UCSD-AML1 (cell line): Measurements from ENCODE around the gene SCN10A.

Experiments
- DNase-seq: peaks from one replicate; lab custom pipeline; 2025; ENCODE audit not compliant: unreplicated experiment; lab: John Stamatoyannopoulos, UW

Gene SCN10A

DNA sequence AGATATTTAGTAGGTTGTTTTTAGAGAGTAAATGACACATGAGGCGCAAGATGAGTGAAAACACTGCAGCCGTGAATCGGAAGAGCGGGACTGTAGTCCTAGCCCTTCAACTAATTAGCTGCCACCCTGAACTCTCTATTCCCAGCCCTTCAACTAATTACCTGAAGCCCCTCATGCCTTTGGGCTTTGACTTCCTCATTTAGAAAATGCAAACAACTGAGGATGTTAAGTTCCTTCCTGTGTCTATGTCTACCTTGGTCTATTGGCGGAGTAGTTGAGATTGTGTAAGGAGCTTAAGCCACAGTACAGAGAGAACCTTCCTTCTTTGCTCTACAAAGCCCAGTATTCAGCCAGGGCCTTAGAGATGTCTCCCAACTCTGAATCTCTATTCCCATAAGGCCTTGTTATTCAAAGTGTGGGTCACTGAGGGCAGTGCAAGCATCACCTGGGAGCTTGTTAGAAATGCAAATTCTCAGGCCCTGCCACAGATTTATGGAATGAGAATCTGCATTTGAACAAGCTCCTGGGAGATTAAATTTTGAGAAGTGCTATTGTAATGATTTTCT, 94.7 kb downstream of the SCN10A start:
- DNase-seq, result no peak

DNA sequence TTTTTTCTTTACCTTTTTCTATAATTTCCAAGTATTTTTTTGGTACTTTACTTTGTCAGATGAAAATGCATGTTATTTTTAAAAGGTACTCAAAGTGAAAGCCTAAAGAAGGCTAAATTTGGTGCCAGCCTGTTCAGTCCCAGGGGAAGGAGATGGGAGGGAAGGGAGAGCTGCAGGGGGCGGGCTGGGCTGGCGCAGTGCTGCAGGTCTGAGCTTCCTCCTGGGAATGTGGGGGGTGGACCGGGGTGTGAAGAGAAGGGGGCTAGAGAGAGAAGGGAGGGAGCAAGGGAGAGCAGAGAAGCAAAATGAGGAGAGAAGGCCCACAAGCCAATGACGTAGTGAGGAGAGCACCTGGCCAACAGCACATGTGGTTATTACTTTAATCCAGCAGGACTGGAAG, 95.6 kb downstream of the SCN10A start:
- no peak for DNase-seq

DNA sequence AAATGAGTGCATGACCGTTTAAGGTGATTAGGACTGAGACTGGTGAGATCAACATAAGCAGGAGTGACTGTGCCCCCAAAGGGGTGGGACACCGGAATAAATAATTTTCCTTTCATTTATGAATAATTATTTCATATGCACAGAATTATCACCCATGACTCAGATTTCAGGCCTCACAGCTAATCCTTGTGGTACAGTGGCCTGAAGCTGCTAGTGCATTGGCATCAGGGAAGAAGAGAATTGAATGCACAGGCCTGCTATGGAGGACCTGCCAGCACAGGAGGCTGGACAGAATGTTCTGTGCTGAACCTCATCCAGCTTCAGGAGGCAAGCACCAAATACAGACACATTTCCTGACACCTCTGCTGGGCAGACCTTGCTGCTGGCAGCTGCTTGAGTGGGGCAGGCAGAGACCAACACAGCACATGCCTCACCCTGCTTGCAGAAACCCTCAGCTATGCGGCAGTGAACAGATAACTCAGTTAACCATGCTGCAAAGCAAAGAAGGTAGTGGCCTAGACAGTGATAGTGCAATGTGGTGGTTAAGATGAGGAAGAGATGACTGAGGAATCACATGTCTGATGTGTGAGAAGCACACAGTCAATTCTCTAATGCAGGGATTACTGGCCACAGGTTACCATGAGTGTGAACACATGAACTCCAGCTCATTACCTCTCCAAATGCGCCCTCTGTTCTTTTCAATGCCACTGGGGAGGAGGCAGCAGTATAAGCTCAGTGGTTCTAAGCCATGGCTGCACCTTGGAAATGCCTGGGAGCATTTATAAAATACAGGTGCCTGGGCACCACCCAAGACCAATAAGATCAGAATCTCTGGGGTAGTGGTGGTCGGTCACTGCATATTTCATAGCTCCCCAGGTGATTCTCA, 98.4 kb downstream of the SCN10A start:
- no peak for DNase-seq

DNA sequence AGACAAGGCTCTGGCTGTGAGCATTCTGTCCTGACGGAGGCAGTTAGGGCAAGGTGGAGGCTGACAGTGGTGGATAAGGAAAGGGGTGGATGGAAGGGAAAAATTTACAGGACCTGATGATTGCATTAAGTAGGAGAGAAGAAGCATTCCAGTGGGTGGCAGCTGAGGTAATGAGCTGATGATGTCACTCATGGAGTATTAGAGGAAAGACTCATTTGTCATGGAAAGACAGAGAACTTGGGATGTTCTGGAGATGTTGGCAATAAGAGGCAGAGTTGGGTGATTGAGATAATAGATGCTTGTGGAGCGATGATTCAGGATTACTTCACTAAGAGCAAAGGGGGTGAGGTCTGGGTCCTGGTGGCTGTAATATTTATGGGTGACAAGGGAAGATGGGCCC, 102.9 kb downstream of the SCN10A start:
- no peak for DNase-seq

DNA sequence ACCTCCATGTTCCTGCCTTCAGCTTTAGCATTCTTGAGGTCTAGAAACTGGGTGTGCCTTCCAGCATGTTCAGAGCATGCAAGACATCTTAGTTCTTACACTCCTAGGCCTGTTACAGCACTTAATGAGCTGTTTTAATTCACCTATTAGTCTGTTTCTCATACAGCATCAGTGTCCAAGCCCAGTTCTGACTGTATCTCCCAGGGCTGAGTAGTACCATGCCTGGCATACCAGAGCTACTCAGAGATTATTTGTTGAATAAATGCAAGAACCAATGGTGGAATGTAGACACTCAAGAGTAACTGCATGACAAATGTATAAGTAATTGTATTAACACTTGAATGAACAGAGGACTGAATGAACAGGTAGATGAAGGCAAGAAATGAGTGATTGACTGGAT, 104.7 kb downstream of the SCN10A start:
- no peak for DNase-seq

DNA sequence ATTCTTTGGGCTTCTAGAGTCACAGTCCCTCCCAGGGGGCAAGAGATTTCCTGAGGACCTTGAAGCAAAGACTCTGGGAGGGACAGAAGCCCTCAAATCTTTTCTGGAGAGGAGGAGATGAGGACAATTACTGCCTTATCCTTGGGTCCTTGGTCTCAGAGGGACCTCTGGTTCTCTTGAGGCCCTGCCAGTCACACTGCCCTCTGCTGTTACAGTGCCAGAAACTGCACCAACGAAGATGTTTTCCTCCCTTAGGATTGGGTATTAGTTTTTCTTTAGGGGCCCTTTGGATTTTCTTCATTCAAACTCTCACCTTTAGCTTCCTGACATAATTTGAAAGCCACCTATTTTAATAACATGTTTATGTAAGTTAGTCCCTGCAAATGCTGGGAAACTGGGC, 108.3 kb downstream of the SCN10A start:
- no peak for DNase-seq

DNA sequence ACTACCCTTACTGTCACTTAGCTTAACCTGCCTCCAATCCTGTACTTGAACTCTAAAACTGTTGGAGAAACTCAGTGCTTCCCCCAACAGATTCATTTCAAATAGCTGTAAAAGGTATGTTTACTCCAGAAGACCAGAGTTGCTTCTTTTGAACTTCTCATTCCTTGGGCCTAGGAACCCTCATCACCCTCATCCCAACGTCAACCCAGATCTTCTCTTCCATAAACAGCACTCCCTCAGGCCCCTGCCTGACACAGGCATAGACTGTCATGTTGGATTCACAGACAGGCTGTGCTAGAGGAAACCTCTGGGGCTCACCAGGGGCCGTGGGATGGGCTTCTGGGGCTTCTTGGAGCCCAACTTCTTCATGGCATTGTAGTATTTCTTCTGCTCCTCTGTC, 109.1 kb downstream of the SCN10A start:
- no peak for DNase-seq

DNA sequence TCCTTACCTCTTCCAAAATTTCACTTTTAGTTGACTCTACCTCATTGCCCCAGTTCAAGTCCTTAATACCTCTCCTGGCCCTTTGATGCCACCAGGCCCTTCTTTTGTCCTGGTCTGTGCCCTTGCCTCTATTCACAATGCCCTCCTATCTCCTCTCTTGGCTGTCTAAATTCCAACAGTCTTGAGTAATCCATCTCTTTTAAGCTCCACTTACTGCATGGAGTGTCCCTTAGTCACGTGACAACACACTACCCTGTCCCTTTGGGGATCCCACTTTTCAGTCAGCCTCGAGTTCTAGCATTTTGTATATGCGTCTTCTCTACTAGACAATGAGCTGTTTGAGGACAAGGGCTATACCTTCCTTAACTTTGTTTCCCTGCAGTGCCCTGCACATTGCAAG, 113.8 kb downstream of the SCN10A start:
- no peak for DNase-seq

DNA sequence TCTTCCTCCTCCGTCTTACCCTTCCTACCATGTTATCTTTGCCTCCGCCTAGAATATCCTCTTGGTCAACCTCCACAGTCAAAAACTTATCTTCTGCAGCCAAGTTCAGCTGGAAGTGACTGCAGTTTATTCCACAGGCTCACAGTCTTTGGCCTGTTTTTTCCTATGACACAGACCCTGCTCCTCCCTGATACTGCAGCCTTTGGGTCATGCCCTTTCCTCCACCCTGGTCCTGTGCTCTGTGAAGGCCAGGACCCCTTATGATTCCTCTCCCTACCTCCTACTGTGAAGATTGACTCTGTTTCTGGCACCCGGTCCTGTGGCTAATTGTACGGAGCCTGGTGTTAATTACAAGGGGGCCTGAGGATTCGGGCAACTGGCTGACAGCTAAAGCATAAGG, 117.3 kb downstream of the SCN10A start:
- DNase-seq, result no peak

DNA sequence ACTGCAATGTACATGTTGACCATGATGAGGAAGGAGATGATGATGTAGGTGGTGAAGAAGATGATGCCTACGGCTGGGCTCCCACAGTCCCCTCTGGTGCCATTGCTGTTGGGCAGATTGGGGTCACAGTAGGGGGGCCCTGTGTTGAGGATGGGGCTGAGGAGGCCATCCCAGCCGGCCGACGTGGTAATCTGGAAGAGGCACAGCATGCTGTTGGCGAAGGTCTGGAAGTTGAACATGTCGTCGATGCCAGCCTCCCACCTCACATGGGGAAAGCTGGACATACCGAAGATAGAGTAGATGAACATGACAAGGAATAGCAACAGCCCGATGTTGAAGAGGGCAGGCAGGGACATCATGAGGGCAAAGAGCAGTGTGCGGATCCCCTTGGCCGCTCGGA, 118.0 kb downstream of the SCN10A start:
- no peak for DNase-seq

DNA sequence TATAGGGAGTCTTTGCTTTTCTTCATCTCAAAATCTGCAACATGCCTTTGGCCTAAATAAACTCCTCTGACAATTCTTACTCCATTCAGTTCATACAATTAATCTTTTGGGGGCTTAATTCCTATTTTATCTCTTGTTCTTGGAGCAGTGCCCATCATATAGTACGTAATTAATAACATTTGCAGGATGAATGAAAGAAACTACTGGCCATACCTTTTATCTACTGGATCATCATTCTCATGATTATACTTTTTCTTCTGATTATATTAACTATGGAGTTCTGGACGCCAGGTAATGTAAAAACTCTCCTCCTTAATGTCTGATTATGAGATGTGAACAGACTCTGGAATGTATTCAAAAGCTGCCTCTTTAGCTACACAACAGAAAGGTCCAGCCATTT, 120.0 kb downstream of the SCN10A start:
- no peak for DNase-seq

DNA sequence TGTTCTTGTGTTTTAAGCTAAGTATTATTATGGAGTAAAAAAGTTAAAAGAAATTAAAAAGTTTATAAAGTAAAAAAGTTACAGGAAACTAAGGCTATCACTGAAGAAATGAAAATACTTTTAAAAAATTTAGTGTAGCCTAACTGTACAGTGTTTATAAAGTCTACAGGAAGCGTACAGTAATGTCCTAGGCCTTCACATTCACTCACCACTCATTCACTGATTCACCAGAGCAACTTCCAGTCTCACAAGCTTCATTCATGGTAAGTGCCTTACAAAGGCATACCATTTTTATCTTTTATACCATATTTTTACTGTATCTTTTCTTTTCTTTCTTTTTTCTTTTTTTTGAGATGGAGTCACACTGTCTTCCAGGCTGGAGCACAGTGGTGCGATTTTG, 125.8 kb downstream of the SCN10A start:
- no peak for DNase-seq

DNA sequence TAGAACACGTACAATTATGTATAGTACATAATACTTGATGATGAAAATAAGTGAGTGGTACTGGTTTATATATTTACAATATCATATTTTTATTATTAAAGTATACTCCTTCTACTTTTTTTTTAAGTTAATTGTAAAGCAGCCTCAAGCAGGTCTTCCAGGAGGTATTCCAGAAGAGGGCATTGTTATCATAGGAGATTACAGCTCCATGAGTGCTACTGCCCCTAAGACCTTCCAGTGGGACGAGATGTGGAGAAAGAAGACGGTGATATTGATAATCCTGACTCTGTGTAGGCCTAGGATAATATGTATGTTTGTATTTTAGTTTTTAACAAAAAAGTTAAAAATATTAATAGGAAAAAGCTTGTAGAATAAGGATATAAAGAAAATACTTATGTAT, 126.2 kb downstream of the SCN10A start:
- no peak for DNase-seq

DNA sequence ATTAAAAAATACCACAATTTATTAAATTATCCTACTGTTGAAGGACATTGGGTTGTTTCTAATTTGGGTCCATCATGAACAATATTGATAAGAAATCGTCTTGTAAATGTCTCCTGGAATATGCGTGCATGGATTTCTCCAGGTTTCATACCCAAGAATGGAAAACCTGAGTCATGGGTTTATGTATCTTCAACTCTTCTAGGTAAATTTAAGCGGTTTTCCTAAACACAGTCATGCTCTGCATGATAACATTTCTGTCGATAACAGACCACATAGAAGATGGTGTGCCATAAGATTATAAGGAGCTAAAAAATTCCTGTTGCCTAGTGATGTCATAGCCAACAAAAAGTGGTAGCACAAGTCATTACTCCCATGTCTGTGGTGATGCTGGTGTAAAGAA, 126.7 kb downstream of the SCN10A start:
- DNase-seq, result no peak

DNA sequence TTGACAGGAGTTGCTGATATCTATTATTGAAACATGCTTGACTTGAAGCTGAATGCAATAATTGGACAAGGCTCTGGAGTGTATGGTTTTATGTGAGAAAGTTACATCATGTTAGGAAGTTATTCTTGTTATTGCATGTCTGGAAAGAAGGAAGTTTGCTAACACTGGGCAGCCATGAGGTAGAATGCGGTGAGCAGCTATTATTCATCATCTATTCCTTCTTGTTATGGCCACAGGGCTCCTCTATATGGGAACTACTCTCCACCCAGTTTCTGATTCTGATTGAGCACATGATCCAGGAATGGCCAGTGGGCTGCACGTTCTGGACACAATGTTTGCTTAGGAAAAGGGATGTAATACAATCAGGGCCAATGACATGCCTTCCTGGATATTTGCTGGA, 128.7 kb downstream of the SCN10A start:
- DNase-seq, result no peak

DNA sequence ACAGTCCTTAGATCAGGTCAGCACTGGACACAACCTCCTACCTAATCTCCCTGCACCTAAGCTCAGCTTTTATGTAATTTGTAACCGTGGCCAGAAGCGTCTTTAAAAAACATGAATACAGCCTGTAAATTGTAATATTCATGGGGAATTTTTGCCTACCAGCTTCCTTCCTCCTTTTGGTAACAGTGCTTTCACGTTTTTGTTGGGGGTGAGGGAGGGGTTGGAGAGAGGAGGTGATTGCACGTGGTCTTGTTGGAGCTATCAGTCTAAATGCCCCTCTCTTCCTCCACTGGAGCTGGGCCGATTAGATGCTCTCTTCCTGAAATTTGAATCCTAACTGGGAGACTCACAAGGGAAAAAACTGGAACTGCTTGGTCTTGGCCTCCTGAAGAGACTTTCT, 131.5 kb downstream of the SCN10A start:
- no peak for DNase-seq

DNA sequence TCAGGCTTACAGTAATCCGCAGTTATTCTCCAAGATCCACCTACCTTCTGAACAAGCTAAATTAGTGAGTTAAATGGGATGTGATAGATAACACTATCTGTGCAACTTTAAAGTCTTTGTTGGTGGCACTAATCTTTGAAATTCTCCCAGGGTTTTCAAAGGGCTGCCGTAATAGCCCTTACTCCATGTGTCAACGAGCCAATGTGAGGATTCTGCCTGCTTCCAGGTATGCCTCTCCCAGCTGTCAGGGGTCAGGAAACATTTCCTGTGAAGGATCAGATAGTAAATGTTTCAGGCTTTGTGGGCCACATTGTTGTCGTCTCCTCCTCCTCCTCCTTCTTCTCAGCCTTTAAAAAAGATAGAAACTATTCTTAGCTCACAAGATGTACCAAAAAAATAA, 146.3 kb downstream of the SCN10A start:
- DNase-seq, result no peak

DNA sequence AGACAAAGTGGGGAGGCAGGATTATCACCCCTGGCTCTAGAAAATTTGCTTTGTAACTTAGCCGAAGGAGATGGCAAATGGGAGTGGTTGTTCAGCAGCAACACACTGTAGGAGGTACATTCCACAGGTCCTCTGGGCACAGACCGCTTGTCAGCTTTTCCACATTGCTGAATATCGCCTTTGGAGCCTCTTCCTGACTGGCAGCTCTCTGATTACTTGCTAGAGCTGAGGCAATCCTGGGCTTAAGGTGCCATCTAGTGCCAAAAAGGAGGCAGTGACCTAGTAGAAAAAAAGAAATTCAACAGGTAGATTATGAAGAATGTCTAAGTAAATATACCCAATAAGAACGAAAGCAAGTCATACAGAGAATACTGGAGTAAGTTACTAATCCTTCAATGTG, 153.5 kb downstream of the SCN10A start:
- DNase-seq, result no peak

DNA sequence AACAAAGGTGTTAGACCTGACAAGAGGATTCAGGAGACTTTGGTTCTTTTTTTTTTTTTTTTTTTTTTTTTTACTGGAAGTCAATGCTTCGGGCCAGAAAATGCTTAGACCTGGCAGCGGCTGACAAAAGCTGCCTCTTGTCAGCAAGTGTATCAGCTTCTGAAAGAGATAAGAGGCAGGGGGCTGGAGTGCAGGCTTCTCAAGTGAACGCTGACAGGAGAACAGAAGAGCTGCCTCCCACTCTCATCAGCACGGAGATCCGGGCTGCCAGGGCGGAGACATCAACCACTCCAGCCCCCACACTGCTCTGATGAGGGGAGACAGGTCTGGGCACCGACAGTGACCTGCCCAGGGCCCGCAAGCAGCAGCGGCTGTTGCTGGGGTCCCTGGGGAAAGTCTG, 157.2 kb downstream of the SCN10A start:
- no peak for DNase-seq

DNA sequence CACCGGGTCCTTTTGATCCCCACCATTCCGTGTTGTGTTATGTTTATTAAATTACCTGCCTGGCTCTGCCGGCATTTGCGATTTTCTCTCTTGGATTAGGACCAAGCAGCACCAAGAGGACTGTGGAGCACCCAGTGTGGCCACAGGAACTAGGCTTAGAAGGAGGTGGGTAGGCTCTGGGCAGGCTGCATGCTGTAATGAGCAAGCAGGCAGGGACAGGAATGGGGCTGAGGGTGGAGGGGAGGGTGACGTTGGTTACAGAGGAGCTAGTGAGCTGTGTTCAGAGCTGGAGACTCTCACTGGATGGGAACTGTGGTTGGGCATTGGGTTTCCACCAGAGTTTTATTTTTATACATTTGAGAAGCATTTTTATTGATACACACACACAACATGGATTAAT, 158.6 kb downstream of the SCN10A start:
- DNase-seq, result no peak

DNA sequence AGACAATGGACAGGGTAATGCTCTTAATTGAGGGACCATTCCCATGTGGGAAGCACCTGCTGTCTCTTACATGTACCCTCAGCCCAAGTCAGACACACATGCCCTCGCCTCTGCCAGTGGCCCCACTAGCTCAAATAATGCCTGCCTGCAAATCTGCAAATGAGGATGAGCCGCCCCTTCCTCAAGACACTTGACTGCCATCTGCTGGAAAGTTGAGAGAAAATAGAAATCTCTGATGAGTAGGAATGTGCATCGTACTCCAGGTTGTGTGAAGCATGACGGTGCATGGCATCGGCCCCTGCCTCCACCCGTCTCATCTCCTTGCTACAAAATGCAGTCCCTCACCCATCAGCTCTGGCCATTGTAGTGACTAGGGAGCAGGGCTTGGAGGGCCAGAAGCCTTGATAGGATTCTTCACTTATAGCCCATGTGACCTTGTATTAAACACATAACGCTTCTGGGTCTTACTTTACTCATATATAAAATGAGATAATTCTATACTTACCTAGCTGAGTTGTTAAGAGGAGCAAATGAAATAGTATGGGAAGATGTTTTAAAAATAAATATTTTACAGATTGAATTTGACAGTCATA, 160.2 kb downstream of the SCN10A start:
- no peak for DNase-seq

DNA sequence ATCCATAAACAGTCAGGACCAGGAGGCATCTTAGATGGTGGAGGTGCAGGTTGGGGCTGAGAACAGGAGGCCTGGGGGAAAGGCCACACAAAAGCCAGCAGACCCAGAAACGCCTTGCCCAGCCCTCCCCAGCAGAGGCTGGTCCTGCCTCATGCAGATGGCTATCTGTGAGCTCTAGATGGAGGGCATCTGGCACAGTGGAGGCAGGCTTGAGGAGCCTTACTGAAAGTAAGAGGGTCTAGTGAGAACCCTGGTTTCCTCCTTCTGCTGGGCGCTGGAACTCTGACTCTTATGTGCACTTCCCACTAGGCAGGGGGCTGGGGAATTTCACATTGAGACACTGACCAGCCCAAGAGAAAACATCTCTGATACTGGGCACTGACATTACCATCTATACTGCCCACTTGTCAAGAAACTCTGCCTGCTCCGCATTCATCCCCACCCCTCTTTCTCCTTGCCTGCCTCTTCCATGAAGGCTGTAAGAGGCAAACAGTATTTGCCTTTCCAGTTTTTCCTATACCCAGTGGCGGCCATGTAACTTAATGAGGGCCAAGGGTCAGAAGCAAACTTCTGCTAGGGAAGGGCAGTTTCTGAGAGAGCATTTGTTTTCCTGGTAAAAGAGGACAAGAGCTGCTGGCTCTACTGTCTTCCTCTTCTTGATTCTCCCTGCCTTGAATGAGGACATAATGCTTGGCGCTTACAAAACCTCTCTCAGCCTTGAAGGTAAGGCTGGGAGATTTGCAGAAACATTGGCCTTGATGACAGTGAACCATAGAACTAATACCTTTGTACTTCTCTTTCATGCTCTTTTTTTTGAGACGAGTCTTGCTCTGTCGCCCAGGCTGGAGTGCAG, 162.1 kb downstream of the SCN10A start:
- DNase-seq, result no peak
